Suppressor macrophage treated with lipopolysaccharide for 1 hour (primary cell): ENCODE results near the gene IFNA1.
"Not testable (repeated sequence)": the region's sequence is repeated elsewhere in the genome, so short reads cannot be mapped to it uniquely, and the experiment has no call there.

ENCODE experiments used
- DNase-seq, 3 donors: peaks; one replicate each; pipeline ENCODE4 v3.0.0-alpha.2; 2020 to 2022

IFNA1 gene

DNA sequence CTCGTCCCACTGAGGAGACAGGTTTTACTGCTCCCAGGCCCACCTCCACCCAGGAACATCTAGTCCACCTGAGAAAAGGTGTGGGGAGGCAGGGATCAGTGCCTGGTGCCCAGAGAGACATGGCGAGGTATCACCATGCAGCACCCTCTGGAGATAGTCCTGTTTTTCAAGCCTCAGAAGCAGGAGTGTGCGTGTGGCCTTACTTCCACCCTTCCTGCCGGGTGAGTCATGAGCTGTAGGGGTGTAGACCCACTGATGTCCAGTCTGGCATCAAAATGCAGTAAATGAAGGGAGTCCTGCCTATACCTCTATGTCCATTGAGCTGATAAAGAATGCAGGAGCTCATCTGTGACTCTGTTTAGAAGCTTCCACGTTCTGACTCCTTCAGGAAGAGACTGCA lies 9.1 kb downstream of the IFNA1 start:
- not testable (repeated sequence) for DNase-seq

DNA sequence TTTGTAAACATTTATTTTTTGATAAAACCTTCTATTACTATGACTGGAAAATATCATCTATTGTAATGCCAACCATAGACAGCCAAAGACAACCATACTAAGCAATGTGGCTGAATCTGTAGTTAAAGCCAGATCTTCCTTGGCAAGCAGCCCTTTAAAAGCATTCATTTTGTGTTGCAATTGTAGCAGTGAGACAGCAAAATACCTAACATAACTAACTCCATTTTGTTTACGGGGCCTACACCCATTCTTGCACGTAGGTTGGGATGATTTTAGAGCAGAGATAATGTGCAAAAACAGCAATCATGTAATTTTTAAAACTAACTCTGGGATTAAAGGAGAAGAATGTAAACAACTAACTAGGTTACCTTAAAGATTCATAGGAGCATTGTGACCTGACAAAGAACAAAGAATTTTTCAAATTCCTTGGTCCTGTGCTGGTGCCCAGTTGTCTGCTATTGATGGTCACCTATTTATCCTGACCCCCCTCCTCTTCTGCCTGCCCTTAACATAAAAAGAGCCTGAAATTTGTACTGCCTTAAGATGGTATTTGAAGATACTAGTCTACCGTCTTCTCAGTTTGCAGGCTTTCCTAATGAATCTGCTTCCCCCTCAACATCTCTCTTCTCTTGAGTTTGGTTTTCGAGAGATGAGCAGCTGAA lies 10.6 kb downstream of the IFNA1 start:
- no peak for DNase-seq

DNA sequence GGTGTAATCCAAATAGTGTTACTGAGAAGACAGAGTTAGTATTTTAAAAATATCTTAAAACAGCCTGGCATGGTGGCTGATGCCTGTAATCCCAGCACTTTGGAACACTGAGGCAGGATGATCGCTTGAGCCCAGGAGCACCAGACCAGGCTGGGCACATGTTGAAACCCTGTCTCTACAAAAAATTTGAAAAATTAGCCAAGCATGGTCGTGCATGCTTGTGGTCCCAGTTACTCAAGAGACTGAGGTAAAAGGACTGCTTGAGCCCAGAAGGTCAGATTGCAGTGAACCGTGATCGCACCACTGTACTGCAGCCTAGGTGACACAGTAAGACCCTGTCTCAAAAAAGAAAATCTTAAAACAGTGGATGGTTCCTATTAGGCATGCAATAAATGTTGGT lies 12.4 kb downstream of the IFNA1 start:
- DNase-seq: no peak

DNA sequence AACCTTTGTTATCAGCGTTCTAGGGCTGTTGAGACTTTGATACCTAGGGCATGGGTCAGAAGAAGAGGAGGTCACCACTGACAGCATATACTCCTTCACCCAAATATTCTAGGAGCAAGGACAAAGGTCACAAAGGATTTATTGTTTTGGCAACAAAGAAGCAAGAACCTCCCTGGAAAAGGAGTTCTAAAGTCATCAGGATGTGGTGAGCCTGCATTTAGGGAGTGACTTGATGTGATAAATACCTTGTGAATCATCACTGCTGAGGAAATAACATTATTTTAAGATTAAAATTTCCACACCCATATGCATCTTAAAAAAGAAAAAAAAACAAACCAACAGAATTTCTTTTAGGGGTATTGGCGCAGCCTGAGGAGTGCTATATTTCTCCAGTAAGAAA lies 13.9 kb downstream of the IFNA1 start:
- DNase-seq: no peak

DNA sequence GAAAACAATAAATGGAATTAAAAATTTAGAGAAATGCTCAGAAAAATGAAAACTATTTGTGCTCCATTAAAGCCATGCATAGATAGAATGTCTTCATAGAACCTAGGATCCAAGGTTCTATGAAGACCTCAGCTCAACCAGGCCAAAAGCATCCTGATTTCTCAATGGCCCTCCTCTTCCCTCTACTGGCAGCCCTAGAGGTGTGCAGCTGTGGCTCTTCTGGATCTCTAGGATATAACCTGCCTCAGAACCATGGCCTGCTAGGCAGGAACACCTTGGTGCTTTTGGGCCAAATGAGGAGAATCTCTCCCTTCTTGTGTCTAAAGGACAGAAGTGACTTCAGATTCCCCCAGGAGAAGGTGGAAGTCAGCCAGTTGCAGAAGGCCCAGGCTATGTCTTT lies 15.1 kb downstream of the IFNA1 start:
- peak; percentile 55 to 70 (median 66) for DNase-seq

DNA sequence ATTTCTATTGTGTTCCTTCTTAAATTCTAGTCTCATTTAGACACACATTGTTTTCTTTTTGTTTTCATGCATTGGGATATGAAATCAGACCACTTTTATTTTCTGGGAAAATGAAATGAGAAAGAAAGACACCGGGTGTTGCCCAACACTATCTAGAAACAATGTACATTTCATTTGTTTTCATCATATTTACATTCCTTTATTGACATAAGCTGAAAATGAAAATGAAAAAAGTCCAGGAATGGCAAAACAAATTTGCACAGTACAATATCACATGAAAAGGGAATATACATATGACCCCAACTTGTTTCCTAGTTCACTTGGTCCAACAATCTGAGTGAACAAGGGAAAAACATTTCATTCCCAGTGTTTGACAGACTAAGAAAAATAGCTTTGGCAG lies 21.1 kb downstream of the IFNA1 start:
- DNase-seq: no peak

DNA sequence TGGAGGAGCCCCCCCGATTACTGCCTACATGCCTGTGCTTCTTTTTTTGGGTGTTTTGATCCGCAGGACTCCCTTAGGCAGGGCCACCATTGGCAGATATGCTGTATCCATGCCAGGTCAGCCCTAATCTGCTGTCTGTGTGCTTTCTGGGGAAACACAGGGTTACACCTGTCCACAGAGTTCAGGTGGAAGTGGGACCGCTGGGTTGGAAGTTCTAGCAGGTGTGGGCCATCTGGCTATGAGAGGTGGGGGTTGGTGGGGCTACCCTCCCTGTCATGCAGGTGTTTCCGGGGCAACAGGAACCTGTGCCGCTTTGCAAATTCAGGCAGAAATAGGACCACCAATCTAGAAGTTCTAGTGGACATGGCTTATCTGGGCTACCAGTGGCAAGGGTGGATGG lies 24.9 kb downstream of the IFNA1 start:
- DNase-seq: no peak

DNA sequence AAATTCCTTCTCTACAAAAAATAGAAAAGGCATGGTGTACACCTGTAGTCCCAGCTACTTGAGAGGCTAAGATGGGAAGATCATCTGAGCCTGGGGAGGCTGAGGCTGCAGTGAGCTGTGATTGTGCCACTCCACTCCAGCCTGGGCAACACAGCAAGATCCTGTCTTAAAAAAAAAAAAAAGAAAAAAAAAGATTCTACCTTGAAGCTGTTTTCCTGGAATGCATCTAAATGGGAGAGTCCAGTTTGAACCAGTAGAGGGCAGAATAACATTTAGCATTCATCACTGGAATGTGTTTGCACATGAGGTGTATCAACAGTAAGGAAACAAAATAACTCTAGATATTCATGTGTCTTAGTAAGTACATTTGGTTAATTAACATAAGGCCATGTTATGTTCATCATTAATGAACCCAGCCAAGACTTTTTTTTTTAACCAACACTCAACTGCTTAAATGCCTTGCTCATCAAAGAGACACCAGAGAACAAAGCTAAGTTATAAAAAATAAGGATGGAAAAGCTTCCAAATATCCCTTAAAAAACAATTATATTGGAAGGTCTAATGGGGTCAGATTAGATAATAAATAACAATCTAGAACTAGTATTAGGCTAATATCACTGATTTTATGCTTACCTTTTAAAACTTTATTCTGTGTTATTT lies 25.8 kb downstream of the IFNA1 start:
- DNase-seq: peak; percentile 70 to 82 (median 75)

DNA sequence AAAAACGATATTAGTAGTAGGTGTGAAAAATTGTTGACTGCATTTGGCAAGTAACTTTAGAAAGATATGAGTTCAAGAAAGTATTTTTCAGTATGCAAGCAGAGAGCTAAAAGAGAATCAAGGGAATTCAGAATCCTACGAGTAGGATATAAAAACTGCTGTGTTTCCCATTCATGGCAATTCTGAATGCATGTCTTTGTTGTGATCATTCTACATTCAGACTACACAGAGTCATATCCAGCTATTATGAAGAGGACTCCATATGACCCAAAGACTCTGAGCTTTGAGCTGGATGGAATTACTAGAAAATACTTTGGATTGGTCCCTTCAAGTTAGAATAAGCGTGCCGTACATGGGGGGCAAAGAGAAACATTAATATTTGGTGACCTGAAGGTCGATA lies 29.9 kb downstream of the IFNA1 start:
- no peak for DNase-seq

DNA sequence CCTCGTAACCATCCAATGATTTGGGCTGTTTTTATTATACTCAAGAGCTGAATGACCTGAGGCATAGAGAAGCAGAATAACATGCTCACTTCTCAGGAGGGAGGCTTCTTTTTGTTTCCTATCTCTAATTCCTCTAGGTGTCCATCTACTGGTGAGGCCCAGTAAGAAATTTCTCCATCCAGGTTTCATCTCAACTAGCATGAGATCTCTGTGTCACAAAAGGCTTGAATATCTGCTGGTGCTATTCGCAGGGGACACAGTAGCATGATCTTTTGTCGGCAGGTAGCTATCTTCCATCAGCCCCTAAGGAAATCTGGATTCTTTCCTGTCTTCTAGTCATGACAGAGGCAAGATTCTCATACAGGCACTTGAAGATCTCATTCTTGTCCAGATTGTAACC lies 33.0 kb downstream of the IFNA1 start:
- no peak for DNase-seq

DNA sequence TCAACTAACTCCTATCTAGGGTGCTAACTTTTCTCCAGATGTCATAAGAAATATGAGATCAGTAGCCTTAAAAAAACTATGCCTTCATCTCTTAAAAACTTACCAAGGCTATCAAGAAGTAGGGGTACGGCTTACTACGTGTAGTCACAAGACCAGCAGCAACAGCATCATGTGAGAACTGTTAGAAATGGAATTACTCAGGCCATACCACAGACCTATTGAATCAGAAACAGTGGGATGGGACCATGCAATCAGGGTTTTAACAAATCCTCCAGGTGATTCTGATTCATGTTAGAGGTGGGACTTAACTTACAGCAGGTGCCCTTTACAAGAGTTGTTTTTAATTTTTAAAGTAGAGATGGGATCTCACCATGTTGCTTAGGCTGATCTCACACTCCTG lies 37.2 kb downstream of the IFNA1 start:
- peak in 2 of 3 donors; percentile 9 to 13 for DNase-seq

DNA sequence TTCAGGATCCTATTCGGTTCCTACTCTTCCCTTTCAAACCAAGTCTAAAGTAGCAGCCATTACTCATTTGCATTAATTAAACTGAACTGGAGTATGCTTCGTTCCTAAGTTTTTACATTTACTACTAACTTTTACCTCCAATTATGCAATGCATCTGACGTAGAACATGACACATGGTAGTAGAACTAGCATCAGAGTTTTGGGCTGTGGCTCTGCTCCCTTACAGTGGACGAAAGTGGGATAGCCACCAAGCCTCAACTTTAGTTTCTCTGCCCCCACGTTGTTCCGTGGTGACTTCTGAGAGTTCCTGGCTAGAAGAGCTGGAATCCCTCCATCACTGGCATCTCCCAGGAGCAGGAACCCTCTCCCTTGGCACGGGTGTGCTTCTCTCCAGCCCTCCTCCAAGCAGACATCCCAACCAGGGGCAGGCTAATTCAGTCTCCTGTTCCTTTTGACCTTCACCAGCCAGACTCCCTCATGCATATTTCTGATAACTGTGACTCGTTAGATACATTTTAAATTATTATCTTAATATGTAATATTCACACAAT lies 39.0 kb downstream of the IFNA1 start:
- DNase-seq: no peak

DNA sequence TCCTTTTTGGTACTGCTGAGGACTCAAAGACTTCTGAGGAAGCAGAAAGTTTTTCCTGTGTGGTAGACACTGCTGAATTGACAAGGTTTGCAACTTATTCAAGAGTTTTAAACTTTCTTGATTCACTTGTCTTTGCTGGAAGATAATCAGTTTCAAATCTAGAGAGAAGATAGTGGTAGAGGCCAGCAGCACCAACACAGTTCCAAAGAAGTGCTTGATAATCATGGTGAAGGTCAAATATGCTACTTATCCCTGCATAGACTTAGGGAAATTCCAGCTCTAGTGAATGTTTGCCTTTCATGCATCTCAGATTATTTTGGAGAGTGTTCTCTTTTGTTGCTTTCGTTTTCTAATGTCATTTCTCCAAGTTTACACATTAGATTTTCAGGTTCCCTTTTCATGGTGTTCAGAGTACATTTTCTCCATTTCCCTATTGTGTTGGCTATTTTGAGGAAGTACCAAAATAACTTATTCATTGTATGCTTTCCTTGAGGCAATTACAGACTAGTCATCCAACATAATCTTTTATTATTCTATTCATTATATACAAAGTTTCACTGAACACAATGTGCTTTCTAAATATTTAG lies 41.3 kb downstream of the IFNA1 start:
- DNase-seq: peak; percentile 63 to 94 (median 89)

DNA sequence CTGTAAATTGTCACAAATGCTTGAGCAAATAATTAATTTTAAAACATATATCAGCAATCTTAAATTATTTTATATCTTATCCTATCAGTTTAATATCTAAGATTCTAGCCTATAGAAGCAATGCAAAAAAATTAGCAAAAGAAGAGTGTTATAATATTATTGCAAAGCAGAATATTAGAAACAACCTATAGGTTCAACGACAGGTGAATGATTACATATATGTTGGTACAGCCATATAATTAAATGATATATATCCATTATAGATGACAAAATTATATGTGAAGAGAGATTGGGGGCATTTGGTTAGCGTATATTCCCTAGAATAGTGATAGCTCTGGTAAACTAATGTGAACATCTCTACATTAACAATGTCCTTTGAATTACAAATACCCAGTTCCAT lies 42.0 kb downstream of the IFNA1 start, which contains the start of gene IFNE:
Gene IFNE, minus strand, starts transcription at position 101 of the 400 bp plus-strand sequence. CDS start 619 bp downstream, outside the sequence.
- DNase-seq: no peak
